ENCODE measurements around the gene ZNF428. TPM values are rescaled to one million over a fixed set of nuclear protein-coding genes. Genes with fewer than 3 reads are reported as not detected.

Gene ZNF428
- total and polyA plus RNA-seq, 2 experiments from 2014 or later: 40.2 to 74.9 TPM

GRCh38 chr19:43624933-43625332, 5.5 kb upstream of the ZNF428 start:
- Histone ChIP-seq H3K79me2 (peaks cover 8% of the 10 kb centered on the region), H4K20me1 (ENCODE audit: insufficient read depth, poor library complexity, severe bottlenecking) (no peaks in the 10 kb centered on the region), H3K27ac (no peak overlapping the region), H3K27me3 (no peaks in the 10 kb centered on the region), H3K36me3 (replicated peaks; ENCODE audit: insufficient read depth, low read depth) (no peaks in the 10 kb centered on the region), H3K4me3 (no peak overlapping the region), H3K4me2 (no peak overlapping the region), H2AFZ (no peak overlapping the region), H3K9me2 (replicated peaks; ENCODE audit: insufficient read depth) (no peaks in the 10 kb centered on the region), H3K9me3 (ENCODE audit: low read depth) (no peaks in the 10 kb centered on the region), H3K4me1 (ENCODE audit: insufficient read depth) (no peaks in the 10 kb centered on the region)
- WGBS (ENCODE audit: low lambda C conversion rate, missing lambda C conversion rate): 42% methylated on average over 19 of the region's 30 CpGs
- TF ChIP-seq EZH2phosphoT487 (IDR thresholded peaks at IDR 0.05; ENCODE audit: low read depth, severe bottlenecking, unreplicated experiment): no peak
- TF ChIP-seq CTCF (IDR thresholded peaks at IDR 0.05; ENCODE audit: poor library complexity): peak; percentile 20
- no peak for DNase-seq (ENCODE audit: low spot score)

- H3K4me1 ChIP-seq (ENCODE audit: insufficient read depth): no peaks in the 10 kb centered on the region
- H3K27ac ChIP-seq: no peak overlapping the region
- no peak overlapping the region for H3K4me3 ChIP-seq
- H2AFZ ChIP-seq: no peak overlapping the region
- no peaks in the 10 kb centered on the region for H3K9me3 ChIP-seq (ENCODE audit: low read depth)
- no peak overlapping the region for H3K4me2 ChIP-seq
- WGBS (ENCODE audit: low lambda C conversion rate, missing lambda C conversion rate): 95% methylated on average over 26 of the region's 35 CpGs
- no peaks in the 10 kb centered on the region for H3K36me3 ChIP-seq (replicated peaks; ENCODE audit: insufficient read depth, low read depth)
- no peaks in the 10 kb centered on the region for H3K27me3 ChIP-seq
- DNase-seq (ENCODE audit: low spot score): no peak
- TF ChIP-seq CTCF (IDR thresholded peaks at IDR 0.05; ENCODE audit: poor library complexity): no peak
- no peak for TF ChIP-seq EZH2 (IDR thresholded peaks at IDR 0.05; ENCODE audit: borderline replicate concordance)
- TF ChIP-seq EZH2phosphoT487 (IDR thresholded peaks at IDR 0.05; ENCODE audit: low read depth, severe bottlenecking, unreplicated experiment): no peak
- peaks cover 8% of the 10 kb centered on the region for H3K79me2 ChIP-seq
- no peaks in the 10 kb centered on the region for H3K9me2 ChIP-seq (replicated peaks; ENCODE audit: insufficient read depth)
- no peaks in the 10 kb centered on the region for H4K20me1 ChIP-seq (ENCODE audit: insufficient read depth, poor library complexity, severe bottlenecking)
These were observed 4.7 kb upstream of the ZNF428 start for GRCh38 chr19:43623889-43624670.

- Histone ChIP-seq H3K27me3 (no peaks in the 10 kb centered on the region), H3K36me3 (replicated peaks; ENCODE audit: insufficient read depth, low read depth) (no peaks in the 10 kb centered on the region), H3K4me2 (no peak overlapping the region), H2AFZ (no peak overlapping the region), H3K9me2 (replicated peaks; ENCODE audit: insufficient read depth) (no peaks in the 10 kb centered on the region), H3K9me3 (ENCODE audit: low read depth) (no peaks in the 10 kb centered on the region), H3K4me3 (no peak overlapping the region), H3K4me1 (ENCODE audit: insufficient read depth) (peaks cover 7% of the 10 kb centered on the region), H3K27ac (no peak overlapping the region), H3K79me2 (peaks cover 17% of the 10 kb centered on the region), H4K20me1 (ENCODE audit: insufficient read depth, poor library complexity, severe bottlenecking) (no peaks in the 10 kb centered on the region)
- no peak for DNase-seq (ENCODE audit: low spot score)
- TF ChIP-seq EZH2 (IDR thresholded peaks at IDR 0.05; ENCODE audit: borderline replicate concordance): no peak
- TF ChIP-seq EZH2phosphoT487 (IDR thresholded peaks at IDR 0.05; ENCODE audit: low read depth, severe bottlenecking, unreplicated experiment): no peak
- TF ChIP-seq CTCF (IDR thresholded peaks at IDR 0.05; ENCODE audit: poor library complexity): no peak
- WGBS (ENCODE audit: low lambda C conversion rate, missing lambda C conversion rate): 83% methylated on average over 1 of the region's 1 CpG
These were observed 3.5 kb upstream of the ZNF428 start for GRCh38 chr19:43622956-43623355.
